GM21717 (cell line): Measurements from ENCODE around the gene RHOC.

ENCODE experiments used
- ATAC-seq: cut with Tn5 transposase; IDR thresholded peaks from one replicate; pipeline ENCODE4 v1.9.1; 2021; ENCODE audit warnings: mild to moderate bottlenecking, moderate library complexity; ENCODE audit not compliant: unreplicated experiment

The RHOC gene

DNA sequence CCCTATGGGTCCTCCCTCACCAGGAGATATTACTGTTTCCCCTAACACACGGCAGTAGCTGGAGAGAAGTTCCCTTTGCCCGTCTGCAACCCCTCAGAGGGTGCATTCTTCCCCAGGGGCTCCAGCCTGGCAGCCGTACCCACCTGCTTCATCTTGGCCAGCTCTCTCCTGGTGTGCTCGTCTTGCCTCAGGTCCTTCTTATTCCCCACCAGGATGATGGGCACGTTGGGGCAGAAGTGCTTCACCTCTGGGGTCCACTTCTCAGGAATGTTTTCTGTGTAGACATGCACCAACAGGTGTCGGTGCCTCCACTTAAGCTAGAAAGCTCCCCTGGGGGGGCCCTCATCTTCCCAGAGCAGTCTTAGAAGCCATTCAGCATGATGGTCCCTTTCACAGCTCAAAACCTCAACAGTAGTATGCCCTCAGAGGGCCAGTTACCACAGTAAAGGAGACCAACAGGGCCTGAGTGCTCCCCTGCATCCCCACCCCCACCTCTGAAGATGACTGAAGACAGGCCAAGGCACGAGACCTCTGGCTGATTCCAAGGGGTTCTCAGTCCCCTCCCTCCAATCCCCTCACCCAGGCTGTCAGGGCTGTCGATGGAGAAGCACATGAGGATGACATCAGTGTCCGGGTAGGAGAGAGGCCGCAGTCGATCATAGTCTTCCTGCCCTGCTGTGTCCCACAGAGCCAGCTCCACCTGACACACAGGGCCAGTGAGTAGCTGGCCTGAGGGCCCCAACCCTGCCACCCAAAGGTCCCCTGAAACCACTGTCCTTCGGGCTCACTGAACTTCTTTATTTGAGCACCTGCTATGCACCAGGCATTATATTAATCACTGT is 4.3 kb downstream of the RHOC start:
- no peak for ATAC-seq

DNA sequence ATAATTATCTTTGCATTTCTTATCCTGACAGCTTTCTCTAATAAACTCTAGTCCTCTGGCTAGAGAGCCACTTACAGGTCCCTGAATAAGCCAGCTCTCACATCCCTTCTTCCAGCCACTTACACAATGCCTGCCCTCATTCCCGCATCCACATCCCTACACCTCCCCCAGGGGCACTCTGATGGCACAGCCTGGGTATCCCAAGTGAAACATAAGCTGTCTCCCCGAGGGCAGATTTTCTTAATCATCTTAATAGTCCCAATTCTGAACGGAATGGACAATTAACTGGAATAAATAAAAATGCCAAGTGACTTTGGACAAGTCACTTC is 4.9 kb downstream of the RHOC start:
- no peak for ATAC-seq

DNA sequence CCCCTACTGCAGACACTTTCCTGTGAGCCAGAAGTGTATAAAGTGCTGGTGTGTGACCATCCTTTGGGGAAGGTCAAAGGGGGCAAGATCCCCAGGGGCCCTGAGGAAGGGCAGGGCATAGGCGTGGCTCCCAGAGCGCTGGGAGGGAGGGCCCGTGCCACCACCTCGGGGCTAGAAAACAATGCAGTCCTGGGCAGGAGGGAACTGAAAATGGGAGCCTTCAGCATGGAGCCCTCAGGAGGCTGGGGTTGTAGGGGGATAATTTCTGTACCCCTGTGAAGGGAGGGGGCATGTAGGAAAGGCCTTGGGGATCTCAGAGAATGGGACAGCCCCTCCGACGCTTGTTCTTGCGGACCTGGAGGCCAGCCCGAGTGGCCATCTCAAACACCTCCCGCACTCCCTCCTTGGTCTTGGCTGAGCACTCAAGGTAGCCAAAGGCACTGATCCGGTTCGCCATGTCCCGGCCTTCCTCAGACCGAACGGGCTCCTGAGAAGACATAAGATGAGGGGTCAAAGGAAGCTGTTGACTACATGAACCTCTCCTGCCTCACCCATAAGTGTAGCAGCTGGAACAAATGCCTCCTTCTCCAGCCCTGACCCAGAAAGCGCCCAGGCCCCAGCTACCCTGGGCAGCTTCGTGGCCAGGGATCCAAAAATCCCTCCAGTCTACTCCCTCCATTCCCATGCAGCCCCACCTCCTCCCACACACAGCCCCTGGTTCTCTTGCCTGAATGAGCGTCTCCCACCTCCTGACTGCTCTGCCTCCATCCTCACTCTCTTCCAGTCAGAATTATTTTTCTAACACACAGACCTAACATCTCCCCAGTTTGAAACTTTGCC is 5.5 kb downstream of the RHOC start:
- ATAC-seq, result no peak

DNA sequence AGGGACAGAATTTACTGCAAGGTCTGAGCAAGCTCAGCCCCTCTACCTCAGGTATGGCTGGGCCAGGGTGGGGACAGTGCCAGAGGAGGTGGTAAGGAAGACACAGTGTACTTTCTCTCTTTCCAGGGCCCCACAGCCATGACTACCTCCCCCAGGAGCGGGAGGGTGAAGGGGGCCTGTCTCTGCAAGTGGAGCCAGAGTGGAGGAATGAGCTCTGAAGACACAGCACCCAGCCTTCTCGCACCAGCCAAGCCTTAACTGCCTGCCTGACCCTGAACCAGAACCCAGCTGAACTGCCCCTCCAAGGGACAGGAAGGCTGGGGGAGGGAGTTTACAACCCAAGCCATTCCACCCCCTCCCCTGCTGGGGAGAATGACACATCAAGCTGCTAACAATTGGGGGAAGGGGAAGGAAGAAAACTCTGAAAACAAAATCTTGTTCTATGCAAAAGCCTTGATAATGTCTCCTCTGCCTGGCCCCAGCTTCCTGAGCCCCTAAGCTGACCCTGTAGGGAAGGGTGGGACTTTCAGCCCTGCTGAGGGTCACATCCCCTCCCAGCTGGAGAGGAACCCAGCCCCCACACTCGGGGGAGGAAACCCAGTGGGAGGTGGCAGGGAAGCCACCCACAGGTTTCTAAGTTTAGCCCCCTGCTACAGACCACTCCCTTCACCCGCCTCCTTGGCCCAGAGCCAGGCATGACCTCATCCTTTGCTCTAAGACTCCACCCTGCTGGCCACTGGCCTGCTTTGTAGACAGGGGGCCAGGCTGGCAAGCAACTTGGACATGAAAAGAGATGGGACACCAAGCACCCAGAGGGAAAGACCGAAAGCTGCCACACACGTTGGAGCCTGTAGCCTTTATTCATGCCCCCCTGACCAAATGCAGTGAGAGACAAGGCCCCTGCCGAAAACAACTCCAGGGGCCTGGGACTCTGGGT is 6.4 kb downstream of the RHOC start:
- ATAC-seq, result peak; percentile 36

DNA sequence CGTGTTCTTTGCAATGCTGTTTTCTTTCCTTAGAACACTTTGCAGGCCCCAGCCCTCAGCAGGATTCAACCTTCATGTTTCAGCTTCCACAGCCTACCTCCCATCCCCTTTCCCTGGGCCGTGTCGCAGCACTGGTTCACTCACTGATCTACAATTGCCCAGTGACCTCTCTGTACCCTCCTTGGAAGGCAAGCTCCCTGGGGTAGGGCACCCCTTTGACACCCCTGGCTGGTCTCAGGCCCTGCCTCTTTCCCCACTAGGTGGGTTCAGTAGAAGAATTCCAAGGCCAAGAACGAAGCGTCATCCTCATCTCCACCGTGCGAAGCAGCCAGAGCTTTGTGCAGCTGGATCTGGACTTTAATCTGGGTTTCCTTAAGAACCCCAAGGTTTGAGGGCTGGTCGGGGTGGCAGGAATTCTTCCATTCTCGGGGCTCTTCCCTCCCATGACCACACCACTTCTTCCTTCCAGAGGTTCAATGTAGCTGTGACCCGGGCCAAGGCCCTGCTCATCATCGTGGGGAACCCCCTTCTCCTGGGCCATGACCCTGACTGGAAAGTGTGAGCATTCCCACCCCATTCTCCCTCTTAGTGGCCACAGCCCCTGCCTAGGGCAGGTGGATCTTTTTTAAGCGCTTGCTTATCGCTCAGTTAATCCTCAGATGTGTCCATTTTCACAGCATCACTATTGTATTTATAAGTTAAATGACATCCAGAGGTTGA is 7.3 kb downstream of the RHOC start:
- ATAC-seq, result no peak

DNA sequence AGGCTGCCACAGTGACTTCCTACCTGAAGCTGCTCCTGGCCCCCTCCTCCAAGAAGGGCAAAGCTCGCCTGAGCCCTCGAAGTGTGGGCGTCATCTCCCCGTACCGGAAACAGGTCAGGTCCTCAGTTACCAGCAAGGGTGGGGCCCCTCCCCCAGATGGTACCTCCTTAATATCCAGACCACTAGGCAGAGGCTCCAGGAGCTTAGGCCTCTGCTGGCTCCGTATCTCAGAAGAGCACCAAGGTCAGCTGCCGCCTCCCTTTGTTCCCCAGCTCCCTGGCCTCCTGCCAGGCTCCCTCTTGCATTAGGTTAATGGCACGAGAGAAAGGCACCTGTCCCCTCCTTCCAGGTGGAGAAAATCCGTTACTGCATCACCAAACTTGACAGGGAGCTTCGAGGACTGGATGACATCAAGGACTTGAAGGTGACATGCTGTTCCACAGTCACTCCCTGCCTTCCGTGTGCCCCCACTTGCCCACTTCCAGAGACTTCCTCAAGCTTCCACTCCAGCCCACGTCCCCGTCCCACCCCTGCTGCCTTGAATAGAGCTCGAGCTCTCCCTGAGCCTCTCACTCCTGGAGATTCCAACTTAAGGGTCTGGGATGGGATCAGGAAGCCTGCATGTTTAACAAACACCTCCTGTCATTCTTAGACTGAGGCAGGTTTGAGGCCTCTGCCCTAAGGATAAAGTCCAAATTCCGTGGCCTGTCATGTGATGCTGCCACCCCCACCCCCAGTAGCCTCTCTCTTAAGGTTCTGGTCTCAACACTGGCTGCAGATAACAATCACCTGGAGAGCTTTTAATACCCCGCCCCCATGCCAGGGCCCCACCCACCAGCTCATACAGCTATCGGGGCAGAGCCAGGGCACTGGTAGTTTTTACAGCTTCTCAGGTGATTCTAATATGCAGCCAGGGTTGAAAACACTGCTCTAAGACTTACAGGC is 8.3 kb downstream of the RHOC start:
- no peak for ATAC-seq

DNA sequence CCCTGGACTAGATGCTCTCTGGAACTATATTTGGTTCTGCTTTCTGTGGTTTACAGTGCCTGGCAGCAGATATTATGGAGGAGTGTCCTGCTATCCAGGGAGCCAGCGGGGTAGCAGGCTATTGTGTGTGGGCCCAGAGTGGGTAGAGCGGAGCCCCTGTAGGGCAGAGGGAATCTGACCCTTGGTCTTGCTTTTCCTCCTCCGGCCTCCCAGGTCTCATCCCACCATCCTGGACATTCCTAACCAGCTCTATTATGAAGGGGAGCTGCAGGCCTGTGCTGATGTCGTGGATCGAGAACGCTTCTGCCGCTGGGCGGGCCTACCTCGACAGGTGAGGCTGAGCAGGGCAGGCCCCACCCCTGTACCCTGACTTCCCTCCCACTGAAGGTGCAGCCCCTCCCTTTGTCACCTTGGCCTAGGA is 9.1 kb downstream of the RHOC start:
- no peak for ATAC-seq

DNA sequence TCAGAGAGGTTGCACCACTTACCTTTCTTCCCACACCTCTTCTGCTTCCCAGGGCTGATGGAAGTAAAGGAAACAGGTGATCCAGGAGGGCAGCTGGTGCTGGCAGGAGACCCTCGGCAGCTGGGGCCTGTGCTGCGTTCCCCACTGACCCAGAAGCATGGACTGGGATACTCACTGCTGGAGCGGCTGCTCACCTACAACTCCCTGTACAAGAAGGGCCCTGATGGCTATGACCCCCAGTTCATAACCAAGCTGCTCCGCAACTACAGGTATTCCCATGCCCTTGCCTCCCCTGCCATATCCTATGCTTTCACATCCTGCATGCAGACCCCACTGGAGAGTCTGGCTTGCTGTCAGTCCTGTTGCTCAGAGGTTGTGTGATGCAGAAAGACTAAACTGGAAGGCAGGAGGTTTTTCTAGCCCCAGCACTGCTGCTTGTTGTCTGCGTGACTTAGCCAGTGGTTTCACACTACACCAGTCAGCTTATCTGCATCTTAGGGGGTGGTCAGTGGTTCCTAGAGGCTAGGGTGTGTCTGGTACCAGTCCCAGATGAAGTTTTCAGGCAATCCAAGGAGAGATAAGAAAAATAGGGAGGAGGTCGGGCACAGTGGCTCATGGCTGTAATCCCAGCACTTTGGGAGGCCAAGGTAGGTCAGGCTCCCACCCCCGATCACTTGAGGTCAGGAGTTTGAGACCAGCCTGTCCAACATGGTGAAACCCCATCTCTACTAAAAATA is 10.2 kb downstream of the RHOC start:
- no peak for ATAC-seq

DNA sequence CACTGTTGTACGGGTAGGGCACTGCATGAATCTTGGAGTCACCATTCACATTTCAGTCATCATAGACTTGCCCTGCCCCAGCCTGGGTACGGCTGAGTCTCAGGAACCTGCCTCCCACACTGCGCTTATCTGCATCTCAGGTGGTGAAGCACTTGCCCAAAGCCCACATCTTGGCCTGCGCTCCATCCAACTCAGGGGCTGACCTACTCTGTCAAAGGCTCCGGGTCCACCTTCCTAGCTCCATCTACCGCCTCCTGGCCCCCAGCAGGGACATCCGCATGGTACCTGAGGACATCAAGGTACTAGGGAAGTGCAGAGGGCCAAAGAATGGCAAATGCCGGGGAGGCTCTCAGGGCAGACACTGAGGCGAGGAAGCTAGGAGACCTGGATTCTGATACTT is 11.7 kb downstream of the RHOC start:
- ATAC-seq, result no peak

DNA sequence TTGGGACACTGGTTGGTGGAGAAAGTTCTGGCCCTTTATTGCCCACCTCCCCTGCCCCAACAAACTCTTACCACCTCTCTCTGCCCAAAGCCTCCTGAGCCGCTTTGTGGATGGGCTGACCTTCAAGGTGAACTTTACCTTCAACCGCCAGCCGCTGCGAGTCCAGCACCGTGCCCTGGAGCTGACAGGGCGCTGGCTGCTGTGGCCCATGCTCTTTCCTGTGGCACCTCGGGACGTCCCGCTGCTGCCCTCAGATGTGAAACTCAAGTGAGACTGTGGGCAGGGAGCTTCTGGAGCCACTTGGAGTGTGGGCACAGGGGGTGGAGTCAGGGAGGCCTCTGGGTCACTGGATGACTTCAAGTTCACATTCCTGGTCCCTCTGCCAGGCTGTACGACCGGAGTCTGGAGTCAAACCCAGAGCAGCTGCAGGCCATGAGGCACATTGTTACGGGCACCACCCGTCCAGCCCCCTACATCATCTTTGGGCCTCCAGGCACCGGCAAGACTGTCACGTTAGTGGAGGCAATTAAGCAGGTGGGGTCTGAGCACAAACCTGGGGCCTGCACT is 12.5 kb downstream of the RHOC start:
- no peak for ATAC-seq

DNA sequence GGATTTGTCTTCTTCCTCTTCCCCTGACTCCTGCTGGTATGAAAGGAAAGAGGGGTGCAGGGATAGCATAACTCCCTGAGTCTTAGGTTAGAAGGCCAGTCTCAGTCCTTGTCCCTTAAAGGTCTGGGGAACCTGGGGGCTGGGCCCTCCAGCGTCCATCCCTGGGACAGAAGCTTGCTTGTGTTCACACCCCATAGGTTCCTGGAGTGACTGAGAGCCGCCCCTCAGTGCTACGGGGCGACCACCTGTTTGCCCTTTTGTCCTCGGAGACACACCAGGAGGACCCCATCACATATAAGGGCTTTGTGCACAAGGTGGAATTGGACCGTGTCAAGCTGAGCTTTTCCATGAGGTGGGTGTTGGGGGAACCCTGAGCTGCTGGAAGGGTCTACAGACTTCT is 13.1 kb downstream of the RHOC start:
- ATAC-seq, result no peak

DNA sequence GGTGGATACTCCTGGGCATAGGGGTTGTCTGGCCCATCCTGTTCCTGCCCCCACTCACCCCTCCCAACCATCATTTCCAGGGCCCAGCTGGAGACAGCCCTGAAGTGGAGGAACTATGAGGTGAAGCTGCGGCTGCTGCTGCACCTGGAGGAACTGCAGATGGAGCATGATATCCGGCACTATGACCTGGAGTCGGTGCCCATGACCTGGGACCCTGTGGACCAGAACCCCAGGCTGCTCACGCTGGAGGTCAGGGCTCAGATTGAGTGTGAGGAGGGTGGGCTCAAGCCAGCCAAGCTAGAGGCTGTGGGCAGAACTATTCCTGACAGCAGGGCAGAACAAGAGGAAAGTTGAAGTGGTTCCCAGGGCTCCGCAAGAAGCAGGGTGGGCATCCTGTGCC is 14.2 kb downstream of the RHOC start:
- ATAC-seq, result no peak

DNA sequence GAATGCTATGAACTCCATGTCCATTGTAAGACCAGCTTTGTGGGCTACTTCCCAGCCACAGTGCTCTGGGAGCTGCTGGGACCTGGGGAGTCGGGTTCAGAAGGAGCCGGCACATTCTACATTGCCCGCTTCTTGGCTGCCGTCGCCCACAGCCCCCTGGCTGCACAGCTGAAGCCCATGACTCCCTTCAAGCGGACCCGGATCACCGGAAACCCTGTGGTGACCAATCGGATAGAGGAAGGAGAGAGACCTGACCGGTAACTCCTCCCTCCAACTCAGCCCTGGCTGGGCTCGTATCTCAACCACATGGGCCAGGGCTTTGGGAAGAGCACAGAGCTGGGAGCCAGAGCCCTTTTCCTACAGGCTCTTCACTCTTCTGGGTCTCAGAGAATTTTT is 17.1 kb downstream of the RHOC start:
- ATAC-seq, result no peak

DNA sequence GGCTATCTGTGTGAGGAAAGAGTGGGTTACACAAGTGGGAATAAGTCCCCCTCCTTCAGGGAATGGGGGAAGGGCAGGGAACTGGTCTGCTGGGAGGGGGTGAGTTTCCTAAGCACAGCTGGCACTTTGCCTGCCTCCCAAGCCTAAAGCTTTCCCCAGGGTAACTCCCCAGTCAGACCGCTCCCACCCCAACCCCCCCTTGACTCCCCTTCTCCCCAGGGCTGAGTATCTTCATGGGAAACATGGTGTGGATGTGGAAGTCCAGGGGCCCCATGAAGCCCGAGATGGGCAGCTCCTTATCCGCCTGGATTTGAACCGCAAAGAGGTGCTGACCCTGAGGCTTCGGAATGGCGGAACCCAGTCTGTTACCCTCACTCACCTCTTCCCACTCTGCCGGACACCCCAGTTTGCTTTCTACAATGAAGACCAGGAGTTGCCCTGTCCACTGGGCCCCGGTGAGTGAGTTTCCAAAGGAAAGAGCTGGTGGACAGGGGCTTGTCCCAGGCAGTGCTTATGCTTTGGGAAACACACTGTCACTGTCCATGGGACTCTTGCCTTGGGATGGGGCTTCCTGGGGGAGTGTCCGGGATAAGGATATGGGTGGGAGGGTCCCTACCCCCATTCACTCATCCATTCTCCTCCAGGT is 17.6 kb downstream of the RHOC start:
- ATAC-seq, result no peak

DNA sequence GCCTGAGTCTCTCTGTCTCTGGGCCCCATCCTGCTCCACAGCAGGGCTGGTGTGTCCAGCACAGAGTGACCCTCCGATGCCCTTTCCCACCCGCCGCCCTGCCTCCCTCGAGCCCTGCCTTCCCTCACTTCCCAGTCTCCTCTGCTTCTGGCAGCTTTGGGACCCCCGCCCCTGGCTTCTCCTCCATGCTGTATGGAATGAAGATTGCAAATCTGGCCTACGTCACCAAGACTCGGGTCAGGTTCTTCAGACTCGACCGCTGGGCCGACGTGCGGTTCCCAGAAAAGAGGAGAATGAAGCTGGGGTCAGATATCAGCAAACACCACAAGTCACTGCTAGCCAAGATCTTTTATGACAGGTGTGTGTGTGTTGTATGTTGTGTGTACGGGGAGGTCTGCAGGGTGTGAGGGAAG is 18.1 kb downstream of the RHOC start:
- ATAC-seq, result no peak

DNA sequence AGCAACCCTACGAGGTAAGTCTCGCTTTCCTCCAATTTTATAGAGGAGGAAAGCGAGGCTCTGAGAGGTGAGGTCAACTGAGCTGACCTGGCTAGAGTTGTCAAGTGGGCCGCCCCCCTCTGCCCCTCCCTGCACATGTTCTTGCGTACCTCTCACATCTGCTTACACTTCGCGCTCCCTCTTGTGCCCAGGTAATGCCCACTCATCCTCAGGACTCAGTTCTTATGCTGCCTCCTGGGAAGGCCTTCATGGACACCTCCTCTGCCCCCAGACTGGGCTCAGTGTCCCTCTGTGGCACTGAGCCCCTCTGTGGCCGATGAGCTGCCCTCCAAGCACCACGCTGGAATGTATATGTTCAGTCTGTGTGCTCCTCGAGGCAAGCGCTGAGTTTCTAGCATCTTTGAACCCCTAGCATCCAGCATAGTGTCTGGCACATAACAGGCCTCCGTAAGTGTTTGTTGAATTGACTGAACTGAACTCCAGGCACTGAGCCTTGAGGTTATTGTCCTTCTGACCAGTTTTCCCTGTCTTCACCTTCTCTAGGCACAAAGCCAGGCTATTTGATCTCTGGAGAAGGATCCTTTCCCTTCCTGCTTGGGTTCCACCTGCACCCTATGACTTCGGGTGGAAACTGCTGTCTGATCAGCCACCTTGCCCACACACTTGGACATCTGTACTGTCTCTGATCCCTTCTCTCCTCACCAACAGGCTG is 19.0 kb downstream of the RHOC start:
- ATAC-seq, result no peak

DNA sequence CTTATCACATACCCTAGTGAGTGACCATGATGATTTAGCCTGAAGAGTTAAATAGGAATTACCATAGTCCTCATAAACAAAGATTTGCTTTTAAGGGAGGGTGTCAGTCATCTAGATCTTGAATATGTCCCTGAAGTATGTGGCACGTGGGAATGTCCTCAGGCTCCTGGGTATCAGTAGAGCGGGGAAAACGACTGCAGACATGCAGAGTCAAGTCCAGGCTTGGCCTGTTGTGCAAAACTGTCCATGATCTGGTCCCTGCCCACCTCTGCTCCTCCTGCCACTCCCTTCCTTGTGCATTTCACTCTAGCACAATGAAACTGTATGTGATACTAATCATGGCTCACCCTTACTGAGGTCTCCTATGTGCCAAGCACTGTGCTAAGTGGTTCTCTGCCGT is 19.6 kb downstream of the RHOC start:
- ATAC-seq, result no peak
